Measurements from ENCODE around the gene METTL18.

GRCh38 chr1:169838942-169839341 lies 44.2 kb upstream of the METTL18 start:
- TF ChIP-seq POLR2AphosphoS5 (IDR thresholded peaks at IDR 0.05; ENCODE audit: borderline replicate concordance, low read depth, low read length) = no peak
- TF ChIP-seq EZH2 (IDR thresholded peaks at IDR 0.05) = no peak

Data from SK-N-MC (cell line).